Activated CD8-positive, alpha-beta memory T cell treated with anti-CD3 and anti-CD28 coated beads for 1 hour (primary cell): ENCODE measurements around the gene RBCK1.
"Not testable (repeated sequence)": the region's sequence is repeated elsewhere in the genome, so short reads cannot be mapped to it uniquely, and the experiment has no call there.

Experiments used
- DNase-seq, 2 donors: peaks; one replicate each; pipeline ENCODE4 v3.0.0-alpha.2; 2020; ENCODE audit warnings: low read depth in 1 of 2; ENCODE audit errors: extremely low read depth in 1 of 2

The RBCK1 gene

DNA sequence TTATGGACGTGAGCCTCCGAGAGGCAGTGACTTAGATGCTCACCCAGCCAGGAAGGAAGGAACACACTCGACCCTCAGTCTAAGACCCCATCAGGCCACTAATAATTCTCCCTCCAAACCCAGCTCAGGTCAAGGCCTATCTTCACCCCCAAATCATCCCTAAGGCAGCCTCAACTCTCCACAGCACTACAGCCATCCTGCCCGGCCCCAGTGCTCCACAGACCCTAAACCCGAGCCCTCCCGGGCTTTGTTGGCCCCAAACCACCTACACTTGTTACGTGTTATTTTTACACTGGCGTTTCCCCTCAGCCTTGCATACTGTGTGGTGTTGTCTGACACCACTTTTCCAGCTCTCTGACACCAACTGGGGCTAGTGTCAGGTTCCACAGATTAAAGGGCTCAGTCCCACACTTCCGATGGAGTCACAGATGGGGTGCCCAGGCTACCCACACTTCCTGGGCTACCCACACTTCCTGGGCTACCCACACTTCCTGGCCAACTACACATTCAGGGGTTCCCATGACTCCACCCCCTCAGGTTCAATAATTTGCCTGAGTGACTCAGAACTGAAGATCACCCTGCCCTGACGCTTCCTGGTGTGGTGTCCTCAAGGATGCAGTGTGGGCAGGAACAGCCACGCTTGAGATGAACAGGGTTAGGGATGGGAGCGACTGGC, 25.3 kb downstream of the RBCK1 start:
- peak; percentile 27 to 40 for DNase-seq

- DNase-seq: no peak
Observed at GRCh38 chr20:434221-434620, 26.1 kb downstream of the RBCK1 start.

- no peak for DNase-seq
Observed at GRCh38 chr20:434661-435419, 26.7 kb downstream of the RBCK1 start.

- DNase-seq: no peak
Observed at GRCh38 chr20:435558-435957, 27.5 kb downstream of the RBCK1 start.

DNA sequence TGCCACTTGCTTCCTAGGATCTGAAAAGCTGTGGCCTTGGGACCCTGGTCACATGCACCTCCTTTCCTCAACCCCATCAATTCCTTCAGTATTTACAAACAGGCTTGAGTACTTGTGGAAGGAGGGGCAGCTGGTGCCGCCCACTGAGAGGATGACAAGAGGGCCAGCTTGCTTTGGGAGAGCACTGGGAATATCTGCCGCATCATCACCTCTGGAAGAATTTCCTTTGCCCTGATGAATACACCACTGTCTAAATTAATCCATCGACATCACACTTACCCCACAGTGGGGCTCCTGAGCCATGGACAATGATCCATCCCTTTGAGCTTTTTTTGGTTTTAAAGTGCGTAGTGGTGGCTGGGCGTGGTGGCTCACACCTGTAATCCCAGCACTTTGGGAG, 28.4 kb downstream of the RBCK1 start:
- no peak for DNase-seq

DNA sequence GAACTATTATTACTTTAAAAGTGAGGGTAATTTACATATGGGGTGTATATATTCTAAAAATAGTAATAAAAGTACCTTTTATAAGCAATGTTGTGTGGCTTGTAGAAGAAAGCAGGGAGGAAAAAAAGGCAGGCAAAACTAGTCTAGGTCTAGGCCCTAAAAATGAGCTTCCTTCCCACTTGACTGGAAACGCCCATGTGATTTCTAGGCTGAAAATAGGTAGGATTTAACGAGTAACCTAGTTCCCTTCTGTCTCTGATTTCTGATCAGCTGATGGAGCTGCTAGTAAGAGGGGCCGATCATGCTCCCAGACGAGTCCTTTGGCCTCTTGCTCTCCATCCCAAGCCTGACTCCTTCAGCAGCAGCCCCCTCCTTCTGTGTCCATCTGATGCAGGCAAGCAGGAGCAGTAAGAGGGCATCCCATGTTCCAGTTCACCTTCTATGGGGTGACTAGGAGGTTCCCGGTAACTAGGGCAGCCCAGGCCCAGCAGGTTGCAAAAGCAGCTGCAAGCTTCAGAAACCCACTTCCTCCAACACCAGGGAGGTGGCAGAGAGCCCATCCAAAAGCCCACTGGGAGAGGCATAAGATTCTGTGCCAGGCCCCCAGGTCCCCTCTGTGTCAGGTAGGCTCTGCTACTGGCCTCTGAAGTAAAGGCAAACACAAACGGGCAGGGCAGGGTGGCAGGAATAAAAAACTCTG, 29.8 kb downstream of the RBCK1 start:
- no peak for DNase-seq

DNA sequence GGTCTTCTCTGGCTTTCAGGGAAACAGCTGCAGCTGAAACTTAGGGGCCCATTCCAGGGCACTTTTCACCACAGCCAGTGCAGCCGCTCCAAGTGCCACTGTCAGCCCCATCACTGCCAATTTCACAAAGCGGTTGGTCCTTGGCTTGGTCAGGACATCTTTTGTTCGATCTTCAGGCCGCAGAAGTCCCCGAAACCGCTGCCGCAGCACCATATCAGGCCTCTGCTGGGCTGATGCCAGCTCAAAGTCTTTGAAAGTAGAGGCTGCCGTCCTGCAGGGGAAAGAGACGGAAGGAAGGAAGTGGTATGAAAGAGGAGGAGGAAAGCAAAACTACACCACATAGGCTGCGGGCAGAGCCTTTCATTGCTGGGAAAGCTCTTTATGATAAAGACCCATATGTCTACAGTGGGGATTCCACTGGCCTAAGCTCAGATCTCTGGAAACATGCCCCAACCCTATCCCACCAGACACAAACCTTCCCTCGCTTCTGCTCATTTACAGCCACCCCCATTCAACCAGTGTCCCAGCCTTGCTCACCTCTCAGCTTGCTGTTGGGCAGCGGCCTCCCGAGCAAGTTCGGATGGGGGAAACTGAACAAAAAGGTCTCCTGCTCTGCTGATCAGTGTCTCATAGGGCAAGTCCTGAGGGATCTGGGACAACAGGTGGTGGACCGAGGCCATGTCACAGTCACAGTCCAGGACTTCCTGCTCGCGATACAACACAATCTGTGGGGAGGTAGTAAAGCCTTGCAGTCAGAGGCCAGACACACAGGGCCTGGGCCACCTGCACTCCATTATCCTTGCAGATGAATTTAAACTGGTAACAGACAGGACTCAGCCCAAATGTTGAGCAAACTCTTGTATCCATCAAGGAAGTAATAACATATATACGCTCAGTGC, 30.7 kb downstream of the RBCK1 start:
- DNase-seq: peak; percentile 21 to 24

GRCh38 chr20:440148-440547, 32.0 kb downstream of the RBCK1 start:
- DNase-seq: no peak

DNA sequence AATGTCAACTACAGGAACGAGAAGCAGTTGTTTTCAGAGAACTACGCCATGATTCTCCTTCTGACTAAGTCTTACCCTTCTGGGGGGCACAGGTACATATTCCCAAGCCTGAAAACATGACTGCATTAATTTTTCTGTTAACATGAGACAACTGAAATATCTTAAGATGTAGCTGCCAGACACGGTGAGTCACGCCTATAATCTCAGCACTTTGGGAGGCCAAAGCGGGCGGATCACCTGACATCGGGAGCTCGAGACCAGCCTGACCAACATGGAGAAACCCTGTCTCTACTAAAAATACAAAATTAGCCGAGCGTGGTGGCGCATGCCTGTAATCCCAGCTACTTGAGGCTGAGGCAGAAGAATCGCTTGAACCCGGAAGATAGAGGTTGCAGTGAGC, 32.5 kb downstream of the RBCK1 start:
- no peak for DNase-seq

DNA sequence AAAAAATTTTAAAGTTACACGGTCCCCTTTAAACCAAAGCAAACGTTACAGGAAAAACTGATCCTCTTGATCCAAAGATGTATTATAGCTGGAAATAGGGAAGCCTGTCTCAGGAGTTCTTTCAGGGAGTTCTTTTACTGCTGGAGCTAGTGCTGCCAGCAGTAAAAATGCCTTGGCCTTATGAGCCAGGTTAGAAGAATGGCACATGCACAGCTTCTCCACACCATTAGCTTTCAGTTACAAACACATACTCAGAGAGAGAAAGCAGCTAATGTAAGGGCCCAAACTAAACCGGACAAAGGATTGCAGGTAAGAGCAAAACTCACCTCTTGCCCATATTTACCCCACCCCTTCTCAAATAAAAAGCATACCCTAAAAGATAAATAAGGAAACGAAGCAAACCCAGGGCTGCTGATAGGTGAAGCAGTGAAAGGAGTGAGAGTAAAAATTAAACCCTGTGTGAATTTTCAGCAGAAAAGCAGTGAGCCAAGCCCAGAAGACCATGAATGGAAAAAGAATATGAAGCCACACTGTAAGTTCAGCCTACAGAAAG, 35.2 kb downstream of the RBCK1 start:
- DNase-seq: no peak

DNA sequence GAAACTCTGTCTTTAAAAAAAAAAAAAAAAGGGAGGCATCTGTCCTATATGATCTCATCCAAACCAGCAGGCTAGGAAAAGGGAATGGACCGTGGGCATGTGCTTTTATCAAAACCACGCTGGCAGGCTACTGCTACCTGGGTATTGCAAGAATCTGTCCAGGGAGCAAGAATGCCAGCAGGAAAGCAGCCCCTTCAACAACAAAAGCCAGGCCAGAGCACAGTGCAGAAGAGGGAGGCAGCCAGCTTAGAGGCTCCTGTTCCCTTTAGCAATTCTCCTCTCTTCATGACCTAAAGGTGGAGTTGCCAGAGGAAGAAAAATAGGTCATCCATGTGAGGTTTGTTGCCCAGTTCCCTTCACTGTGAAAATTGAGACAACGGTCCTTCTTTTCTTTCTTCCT, 36.0 kb downstream of the RBCK1 start:
- DNase-seq: no peak

DNA sequence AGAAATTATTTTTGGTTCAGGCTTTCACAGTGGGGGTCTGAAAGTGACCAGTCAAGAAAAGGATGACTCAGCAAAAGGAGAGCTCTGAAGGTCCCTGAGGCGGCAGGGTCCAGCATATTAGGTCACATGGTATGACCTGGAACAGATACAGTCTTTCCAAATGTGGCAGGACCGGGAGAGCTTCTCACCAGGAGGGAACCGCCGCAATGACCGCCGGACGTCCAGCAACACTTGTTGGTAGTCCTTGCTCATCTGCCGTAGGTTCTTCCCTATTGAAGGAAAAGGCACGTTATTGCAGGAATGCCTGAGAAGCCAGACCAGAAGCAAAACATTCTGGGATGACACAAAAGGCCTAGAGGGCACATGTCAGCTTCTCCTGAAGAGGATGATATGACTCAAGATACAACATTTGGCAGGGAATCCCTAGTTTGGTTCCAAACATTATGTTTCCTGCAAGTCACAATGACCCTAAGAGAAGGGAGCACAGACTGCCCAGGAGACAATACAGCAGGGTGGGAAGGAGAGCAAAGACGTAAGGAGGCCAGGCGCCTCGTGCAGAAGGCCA, 36.8 kb downstream of the RBCK1 start:
- DNase-seq: no peak

- no peak for DNase-seq
Observed at GRCh38 chr20:445514-446336, 37.6 kb downstream of the RBCK1 start.

GRCh38 chr20:452021-452420, 43.9 kb downstream of the RBCK1 start:
- DNase-seq: not testable (repeated sequence)

DNA sequence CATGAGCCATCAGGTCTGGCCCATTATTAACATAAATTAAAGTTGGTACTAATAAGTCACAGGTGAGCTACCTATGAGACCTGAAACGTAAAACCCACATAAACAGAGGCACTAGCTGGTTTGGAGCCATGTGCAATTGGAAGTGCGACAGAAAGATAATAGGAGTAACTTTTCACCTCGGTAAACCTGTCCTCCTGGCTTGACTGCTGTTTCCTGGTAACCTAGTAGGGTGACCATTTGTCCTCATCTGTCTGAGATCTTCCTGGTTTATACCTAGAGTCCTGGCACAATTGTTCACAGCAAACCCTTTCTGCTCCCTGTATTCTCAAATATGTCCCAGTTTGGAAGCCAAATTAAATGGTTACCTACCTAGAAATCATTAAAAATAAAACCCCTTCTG, 46.9 kb downstream of the RBCK1 start:
- DNase-seq: no peak

GRCh38 chr20:458776-459175, 50.7 kb downstream of the RBCK1 start:
- DNase-seq: no peak

DNA sequence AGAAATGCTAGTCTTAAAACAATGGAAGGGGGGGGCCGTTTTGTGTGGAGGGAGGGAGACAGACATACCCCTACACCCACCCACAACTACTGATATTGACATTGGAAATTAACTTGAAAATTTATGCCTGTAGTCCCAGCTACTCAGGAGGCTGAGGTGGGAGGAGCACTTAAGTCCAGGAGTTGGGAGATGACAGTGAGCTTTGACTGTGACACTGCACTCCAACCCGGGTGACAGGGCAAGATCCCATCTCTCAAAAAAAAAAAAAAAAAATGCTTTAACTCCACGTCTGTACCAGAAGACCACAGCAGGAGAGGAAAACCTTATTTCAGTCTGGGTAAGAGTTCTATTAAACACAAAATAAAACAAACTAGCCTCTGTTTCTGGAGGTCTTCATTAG, 52.1 kb downstream of the RBCK1 start:
- no peak for DNase-seq

GRCh38 chr20:460707-461106, 52.6 kb downstream of the RBCK1 start:
- no peak for DNase-seq
